ENCODE measurements around the gene CCDC126. TPM values are rescaled to one million over a fixed set of nuclear protein-coding genes. Genes with fewer than 3 reads are reported as not detected.

Gene CCDC126
- total RNA-seq, 1 experiment from 2014 or later: 4.2 TPM

DNA sequence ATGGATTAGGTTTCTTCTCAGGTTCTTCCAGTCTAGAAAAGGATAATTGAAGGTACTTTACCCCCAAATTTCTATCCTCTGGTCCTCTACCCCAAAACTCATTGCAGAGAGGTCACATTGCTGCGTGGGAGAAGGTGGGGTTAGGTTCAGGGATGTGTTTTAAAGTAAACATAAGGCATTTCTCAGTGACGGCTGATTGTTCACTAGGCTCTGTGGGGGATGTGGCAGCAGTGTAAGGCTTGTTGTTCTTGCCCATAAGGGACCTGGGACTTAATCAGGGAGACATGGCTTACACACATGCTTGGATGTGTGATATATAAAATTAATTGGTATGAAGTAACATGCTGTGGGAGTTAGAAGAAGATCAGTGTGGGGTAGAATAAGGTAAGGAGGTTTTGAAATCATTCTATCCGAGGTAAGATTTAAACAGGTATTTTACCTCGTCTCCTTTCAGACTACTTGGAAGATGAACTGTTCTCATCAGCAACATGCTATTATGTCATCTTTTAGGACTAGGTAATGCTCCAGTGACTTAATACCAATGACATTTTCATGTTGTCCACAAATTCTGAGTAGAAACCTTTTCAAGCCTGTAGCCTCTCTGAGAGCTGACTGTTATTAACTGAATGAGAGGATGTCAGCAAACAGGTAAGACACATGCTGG lies 6.6 kb downstream of the CCDC126 start:
- H3K27me3 Mint-ChIP-seq (ENCODE audit: insufficient read depth, unreplicated experiment): no peaks in the 10 kb centered on the region
- H3K36me3 Mint-ChIP-seq (ENCODE audit: insufficient read depth, unreplicated experiment): no peaks in the 10 kb centered on the region
- intact Hi-C loops (cut with micrococcal nuclease): no loop called here
- no peak for DNase-seq (ENCODE audit: unreplicated experiment)
- no peak overlapping the region for H3K27ac Mint-ChIP-seq (ENCODE audit: low read depth, unreplicated experiment)
- H3K9me3 Mint-ChIP-seq (ENCODE audit: unreplicated experiment): no peaks in the 10 kb centered on the region
- no TSS peak for BruUV-seq (replicated peaks)
- peaks cover 15% of the 10 kb centered on the region for H3K4me1 Mint-ChIP-seq (ENCODE audit: insufficient read depth, unreplicated experiment)
- POLR2A ChIA-PET: no interaction called here
- TF ChIP-seq, protein P1, sequence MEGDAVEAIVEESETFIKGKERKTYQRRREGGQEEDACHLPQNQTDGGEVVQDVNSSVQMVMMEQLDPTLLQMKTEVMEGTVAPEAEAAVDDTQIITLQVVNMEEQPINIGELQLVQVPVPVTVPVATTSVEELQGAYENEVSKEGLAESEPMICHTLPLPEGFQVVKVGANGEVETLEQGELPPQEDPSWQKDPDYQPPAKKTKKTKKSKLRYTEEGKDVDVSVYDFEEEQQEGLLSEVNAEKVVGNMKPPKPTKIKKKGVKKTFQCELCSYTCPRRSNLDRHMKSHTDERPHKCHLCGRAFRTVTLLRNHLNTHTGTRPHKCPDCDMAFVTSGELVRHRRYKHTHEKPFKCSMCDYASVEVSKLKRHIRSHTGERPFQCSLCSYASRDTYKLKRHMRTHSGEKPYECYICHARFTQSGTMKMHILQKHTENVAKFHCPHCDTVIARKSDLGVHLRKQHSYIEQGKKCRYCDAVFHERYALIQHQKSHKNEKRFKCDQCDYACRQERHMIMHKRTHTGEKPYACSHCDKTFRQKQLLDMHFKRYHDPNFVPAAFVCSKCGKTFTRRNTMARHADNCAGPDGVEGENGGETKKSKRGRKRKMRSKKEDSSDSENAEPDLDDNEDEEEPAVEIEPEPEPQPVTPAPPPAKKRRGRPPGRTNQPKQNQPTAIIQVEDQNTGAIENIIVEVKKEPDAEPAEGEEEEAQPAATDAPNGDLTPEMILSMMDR (IDR thresholded peaks at IDR 0.05; ENCODE audit: unreplicated experiment): no peak
- CTCF ChIA-PET: no interaction called here
- H3K4me3 Mint-ChIP-seq (ENCODE audit: unreplicated experiment): no peak overlapping the region

DNA sequence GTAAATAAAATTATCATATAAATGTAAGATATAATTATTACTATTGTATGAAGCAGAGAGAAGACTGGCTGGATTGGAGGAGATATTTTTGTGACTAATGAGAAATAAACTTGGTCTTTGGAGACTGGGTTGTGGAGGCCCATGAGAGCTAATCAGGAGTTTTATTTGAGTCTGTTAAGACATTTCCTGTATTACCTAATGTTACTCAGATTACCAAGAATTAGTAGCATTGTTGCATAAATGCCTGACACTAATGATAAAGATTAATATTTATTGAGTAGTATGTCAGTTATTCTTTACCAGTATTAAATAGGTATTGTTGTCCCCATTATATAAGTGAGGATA lies 7.1 kb downstream of the CCDC126 start:
- Mint-ChIP-seq H3K4me3 (ENCODE audit: unreplicated experiment) (no peak overlapping the region), H3K9me3 (ENCODE audit: unreplicated experiment) (no peaks in the 10 kb centered on the region), H3K4me1 (ENCODE audit: insufficient read depth, unreplicated experiment) (peaks cover 10% of the 10 kb centered on the region), H3K36me3 (ENCODE audit: insufficient read depth, unreplicated experiment) (no peaks in the 10 kb centered on the region), H3K27me3 (ENCODE audit: insufficient read depth, unreplicated experiment) (no peaks in the 10 kb centered on the region), H3K27ac (ENCODE audit: low read depth, unreplicated experiment) (no peak overlapping the region)
- BruUV-seq (replicated peaks): no TSS peak
- intact Hi-C loops (cut with micrococcal nuclease): no loop called here
- ChIA-PET CTCF (no interaction called here), POLR2A (no interaction called here)
- TF ChIP-seq, protein P1 (IDR thresholded peaks at IDR 0.05; ENCODE audit: unreplicated experiment): no peak
- no peak for DNase-seq (ENCODE audit: unreplicated experiment)

DNA sequence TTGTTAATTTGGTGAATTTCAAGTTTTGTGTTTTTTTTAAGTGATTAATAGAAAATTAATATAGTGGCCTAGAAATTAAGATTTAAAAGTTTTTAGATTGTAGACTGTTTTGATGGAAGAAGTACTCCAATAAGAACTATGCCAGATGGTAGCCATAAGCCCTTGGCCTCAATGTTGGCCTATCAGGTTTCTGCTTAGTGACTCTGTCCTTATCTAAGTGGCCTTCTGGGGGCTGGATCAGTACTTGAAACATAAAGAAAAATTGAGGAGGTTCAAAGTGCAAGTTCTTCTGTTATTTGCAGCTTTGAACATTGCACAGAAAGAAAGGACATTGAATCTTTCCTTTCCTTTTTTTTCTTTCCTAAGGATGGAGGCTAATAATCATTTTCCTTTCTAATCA lies 9.9 kb downstream of the CCDC126 start:
- no peaks in the 10 kb centered on the region for H3K4me1 Mint-ChIP-seq (ENCODE audit: insufficient read depth, unreplicated experiment)
- no peak overlapping the region for H3K27ac Mint-ChIP-seq (ENCODE audit: low read depth, unreplicated experiment)
- peaks cover 9% of the 10 kb centered on the region for H3K36me3 Mint-ChIP-seq (ENCODE audit: insufficient read depth, unreplicated experiment)
- no peak overlapping the region for H3K4me3 Mint-ChIP-seq (ENCODE audit: unreplicated experiment)
- TF ChIP-seq, protein P1 (IDR thresholded peaks at IDR 0.05; ENCODE audit: unreplicated experiment): no peak
- BruUV-seq (replicated peaks): no TSS peak
- ChIA-PET CTCF (interaction anchor here (1.1 kb wide), 1 partner anchor 36 kb away, joined by 3 read pairs; no protein-coding TSS in a partner anchor), POLR2A (no interaction called here)
- no peaks in the 10 kb centered on the region for H3K27me3 Mint-ChIP-seq (ENCODE audit: insufficient read depth, unreplicated experiment)
- DNase-seq (ENCODE audit: unreplicated experiment): no peak
- intact Hi-C loops (cut with micrococcal nuclease): no loop called here
- no peaks in the 10 kb centered on the region for H3K9me3 Mint-ChIP-seq (ENCODE audit: unreplicated experiment)

DNA sequence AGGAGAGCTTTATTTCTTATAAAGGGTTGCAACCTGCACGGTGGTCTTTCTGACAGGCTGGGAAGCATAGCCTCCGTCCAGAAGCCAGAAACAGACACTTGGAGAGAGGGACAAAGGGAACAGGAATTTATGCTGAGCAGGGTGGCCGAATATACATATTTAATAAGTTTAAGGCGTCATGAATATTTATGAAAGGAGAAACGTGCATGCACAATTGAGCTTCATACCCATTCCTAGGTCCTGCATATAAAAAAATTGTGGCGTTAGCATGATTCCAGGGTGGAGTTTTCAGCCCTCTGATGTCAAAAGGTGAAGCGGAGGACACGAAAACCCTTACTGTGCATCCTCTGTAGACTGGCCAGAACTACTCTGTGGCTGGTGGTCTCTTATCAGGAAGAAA lies 10.7 kb downstream of the CCDC126 start:
- POLR2A ChIA-PET: interaction anchor here (1.0 kb wide), 1 partner anchor 10 kb away, joined by 3 read pairs; the partner anchor contains the start of gene CCDC126
- no peak for DNase-seq (ENCODE audit: unreplicated experiment)
- Mint-ChIP-seq H3K27me3 (ENCODE audit: insufficient read depth, unreplicated experiment) (no peaks in the 10 kb centered on the region), H3K4me1 (ENCODE audit: insufficient read depth, unreplicated experiment) (no peaks in the 10 kb centered on the region), H3K36me3 (ENCODE audit: insufficient read depth, unreplicated experiment) (peaks cover 9% of the 10 kb centered on the region), H3K4me3 (ENCODE audit: unreplicated experiment) (no peak overlapping the region), H3K9me3 (ENCODE audit: unreplicated experiment) (no peaks in the 10 kb centered on the region), H3K27ac (ENCODE audit: low read depth, unreplicated experiment) (no peak overlapping the region)
- BruUV-seq (replicated peaks): no TSS peak
- intact Hi-C loops (cut with micrococcal nuclease): no loop called here
- CTCF ChIA-PET: interaction anchor here (0.6 kb wide), 2 partner anchors 9 to 20 kb away, joined by 3 to 4 read pairs; no protein-coding TSS in a partner anchor
- TF ChIP-seq, protein P1 (IDR thresholded peaks at IDR 0.05; ENCODE audit: unreplicated experiment): no peak

Measured in MCF 10A (cell line).